Measurements from ENCODE around the gene MSI1. TPM values are rescaled to one million over a fixed set of nuclear protein-coding genes. Genes with fewer than 3 reads are reported as not detected.

The MSI1 gene
- total and polyA plus RNA-seq, 2 experiments from 2014 or later = 12.8 to 16.9 TPM

DNA sequence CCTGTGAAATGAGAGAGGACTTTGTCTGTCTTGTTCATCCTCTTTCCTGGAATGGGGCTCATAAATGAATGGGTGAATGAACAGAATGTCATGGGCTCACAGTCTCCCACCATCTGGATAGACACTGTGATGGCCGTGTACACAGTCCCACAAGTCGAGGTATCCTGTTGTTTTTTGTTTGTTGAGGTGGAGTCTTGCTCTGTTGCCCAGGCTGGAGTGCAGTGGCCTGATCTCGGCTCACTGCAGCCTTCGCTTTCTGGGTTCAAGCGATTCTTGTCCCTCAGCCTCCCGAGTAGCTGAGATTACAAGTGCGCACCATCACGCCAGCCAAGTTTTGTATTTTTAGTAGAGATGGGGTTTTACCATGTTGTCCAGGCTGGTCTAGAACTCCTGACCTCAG, 25.3 kb downstream of the MSI1 start (continued):
- TF ChIP-seq, protein P1, sequence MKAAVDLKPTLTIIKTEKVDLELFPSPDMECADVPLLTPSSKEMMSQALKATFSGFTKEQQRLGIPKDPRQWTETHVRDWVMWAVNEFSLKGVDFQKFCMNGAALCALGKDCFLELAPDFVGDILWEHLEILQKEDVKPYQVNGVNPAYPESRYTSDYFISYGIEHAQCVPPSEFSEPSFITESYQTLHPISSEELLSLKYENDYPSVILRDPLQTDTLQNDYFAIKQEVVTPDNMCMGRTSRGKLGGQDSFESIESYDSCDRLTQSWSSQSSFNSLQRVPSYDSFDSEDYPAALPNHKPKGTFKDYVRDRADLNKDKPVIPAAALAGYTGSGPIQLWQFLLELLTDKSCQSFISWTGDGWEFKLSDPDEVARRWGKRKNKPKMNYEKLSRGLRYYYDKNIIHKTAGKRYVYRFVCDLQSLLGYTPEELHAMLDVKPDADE (IDR thresholded peaks at IDR 0.05) = no peak
- no peak for TF ChIP-seq CREB1 (CRISPR knock-in tag; IDR thresholded peaks at IDR 0.05; ENCODE audit: low read depth)
- no peak for TF ChIP-seq NANOG (IDR thresholded peaks at IDR 0.05; ENCODE audit: borderline replicate concordance)
- TF ChIP-seq, protein P2, sequence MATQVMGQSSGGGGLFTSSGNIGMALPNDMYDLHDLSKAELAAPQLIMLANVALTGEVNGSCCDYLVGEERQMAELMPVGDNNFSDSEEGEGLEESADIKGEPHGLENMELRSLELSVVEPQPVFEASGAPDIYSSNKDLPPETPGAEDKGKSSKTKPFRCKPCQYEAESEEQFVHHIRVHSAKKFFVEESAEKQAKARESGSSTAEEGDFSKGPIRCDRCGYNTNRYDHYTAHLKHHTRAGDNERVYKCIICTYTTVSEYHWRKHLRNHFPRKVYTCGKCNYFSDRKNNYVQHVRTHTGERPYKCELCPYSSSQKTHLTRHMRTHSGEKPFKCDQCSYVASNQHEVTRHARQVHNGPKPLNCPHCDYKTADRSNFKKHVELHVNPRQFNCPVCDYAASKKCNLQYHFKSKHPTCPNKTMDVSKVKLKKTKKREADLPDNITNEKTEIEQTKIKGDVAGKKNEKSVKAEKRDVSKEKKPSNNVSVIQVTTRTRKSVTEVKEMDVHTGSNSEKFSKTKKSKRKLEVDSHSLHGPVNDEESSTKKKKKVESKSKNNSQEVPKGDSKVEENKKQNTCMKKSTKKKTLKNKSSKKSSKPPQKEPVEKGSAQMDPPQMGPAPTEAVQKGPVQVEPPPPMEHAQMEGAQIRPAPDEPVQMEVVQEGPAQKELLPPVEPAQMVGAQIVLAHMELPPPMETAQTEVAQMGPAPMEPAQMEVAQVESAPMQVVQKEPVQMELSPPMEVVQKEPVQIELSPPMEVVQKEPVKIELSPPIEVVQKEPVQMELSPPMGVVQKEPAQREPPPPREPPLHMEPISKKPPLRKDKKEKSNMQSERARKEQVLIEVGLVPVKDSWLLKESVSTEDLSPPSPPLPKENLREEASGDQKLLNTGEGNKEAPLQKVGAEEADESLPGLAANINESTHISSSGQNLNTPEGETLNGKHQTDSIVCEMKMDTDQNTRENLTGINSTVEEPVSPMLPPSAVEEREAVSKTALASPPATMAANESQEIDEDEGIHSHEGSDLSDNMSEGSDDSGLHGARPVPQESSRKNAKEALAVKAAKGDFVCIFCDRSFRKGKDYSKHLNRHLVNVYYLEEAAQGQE (IDR thresholded peaks at IDR 0.05; ENCODE audit: unreplicated experiment) = no peak
- TF ChIP-seq POLR2AphosphoS5 (IDR thresholded peaks at IDR 0.05; ENCODE audit: low read depth) = no peak
- TF ChIP-seq ZNF331 (CRISPR knock-in tag; IDR thresholded peaks at IDR 0.05; ENCODE audit: low read depth) = no peak
- TF ChIP-seq JUNB (IDR thresholded peaks at IDR 0.05; ENCODE audit: unreplicated experiment) = no peak
- TF ChIP-seq, protein P3, sequence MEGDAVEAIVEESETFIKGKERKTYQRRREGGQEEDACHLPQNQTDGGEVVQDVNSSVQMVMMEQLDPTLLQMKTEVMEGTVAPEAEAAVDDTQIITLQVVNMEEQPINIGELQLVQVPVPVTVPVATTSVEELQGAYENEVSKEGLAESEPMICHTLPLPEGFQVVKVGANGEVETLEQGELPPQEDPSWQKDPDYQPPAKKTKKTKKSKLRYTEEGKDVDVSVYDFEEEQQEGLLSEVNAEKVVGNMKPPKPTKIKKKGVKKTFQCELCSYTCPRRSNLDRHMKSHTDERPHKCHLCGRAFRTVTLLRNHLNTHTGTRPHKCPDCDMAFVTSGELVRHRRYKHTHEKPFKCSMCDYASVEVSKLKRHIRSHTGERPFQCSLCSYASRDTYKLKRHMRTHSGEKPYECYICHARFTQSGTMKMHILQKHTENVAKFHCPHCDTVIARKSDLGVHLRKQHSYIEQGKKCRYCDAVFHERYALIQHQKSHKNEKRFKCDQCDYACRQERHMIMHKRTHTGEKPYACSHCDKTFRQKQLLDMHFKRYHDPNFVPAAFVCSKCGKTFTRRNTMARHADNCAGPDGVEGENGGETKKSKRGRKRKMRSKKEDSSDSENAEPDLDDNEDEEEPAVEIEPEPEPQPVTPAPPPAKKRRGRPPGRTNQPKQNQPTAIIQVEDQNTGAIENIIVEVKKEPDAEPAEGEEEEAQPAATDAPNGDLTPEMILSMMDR (conservative IDR thresholded peaks at IDR 0.05; ENCODE audit: low read depth in 2 of 2) = no peak

DNA sequence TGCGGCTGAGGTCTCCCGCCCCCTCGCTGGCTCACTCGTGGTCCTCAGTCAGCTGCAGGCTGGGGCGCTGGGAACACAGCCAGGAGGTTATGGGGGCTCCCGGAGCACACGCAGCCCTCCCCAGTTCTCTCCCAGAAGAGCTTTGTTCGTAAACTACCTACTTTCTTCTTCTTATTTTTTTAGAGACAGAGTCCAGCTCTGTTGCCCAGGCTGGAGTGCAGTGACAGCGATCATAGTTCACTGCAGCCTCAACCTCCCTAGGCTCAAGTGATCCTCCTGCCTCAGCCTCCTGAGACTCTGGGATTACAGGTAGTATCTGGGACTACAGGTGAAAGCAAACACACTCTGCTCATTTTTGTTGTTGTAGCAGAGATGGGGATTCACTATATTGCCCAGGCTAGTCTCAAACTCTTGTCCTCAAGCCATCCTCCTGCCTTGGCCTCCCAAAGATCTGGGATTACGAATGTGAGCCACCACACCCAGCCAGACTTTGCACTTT, 25.9 kb downstream of the MSI1 start:
- peaks cover 13% of the 10 kb centered on the region for H3K9me3 Mint-ChIP-seq
- DNase-seq (ENCODE audit: low spot score) = no peak
- H3K27me3 Mint-ChIP-seq (ENCODE audit: insufficient read depth, low read depth, poor library complexity) = peaks cover 27% of the 10 kb centered on the region
- Histone ChIP-seq H3F3A (replicated peaks; ENCODE audit: low read depth) (no peaks in the 10 kb centered on the region), H3K4me2 (peak overlapping the region; percentile 43; the same call in 1 of the 2 replicates), H2AFZ (no peak overlapping the region), H3K9me2 (ENCODE audit: insufficient read depth) (no peaks in the 10 kb centered on the region), H3K36me3 (ENCODE audit: insufficient read depth) (no peaks in the 10 kb centered on the region), H3K27me3 (ENCODE audit: insufficient read depth) (no peaks in the 10 kb centered on the region), H3K79me2 (replicated peaks; ENCODE audit: insufficient read depth) (no peaks in the 10 kb centered on the region), H4K20me1 (replicated peaks; ENCODE audit: insufficient read depth) (no peaks in the 10 kb centered on the region), H3K4me1 (ENCODE audit: insufficient read depth) (no peaks in the 10 kb centered on the region), H3K27ac (ENCODE audit: low read depth) (no peak overlapping the region), H3K4me3 (peak overlapping the region; percentile 30; the same call in 1 of the 2 replicates)
- H3K4me1 Mint-ChIP-seq = peaks cover 4% of the 10 kb centered on the region; the same call in 1 of the 3 replicates
- ATAC-seq = no peak
- peaks cover 45% of the 10 kb centered on the region for H3K36me3 Mint-ChIP-seq (ENCODE audit: low read depth)
- no peak overlapping the region for H3K4me3 Mint-ChIP-seq
- no peak overlapping the region for H3K27ac Mint-ChIP-seq
- TF ChIP-seq, protein P3 (conservative IDR thresholded peaks at IDR 0.05; ENCODE audit: low read depth in 2 of 2) = no peak
- no peak for TF ChIP-seq JUNB (IDR thresholded peaks at IDR 0.05; ENCODE audit: unreplicated experiment)
- no peak for TF ChIP-seq CREB1 (CRISPR knock-in tag; IDR thresholded peaks at IDR 0.05; ENCODE audit: low read depth)
- TF ChIP-seq POLR2AphosphoS5 (IDR thresholded peaks at IDR 0.05; ENCODE audit: low read depth) = no peak
- TF ChIP-seq, protein P1 (IDR thresholded peaks at IDR 0.05) = no peak
- no peak for TF ChIP-seq EZH2 (IDR thresholded peaks at IDR 0.05; ENCODE audit: low read depth, unreplicated experiment)
- TF ChIP-seq NANOG (IDR thresholded peaks at IDR 0.05; ENCODE audit: borderline replicate concordance) = no peak
